GM13977 (cell line): ENCODE data around the gene VWCE.

Experiments used
- DNase-seq: peaks from one replicate; pipeline ENCODE4 v3.0.0; 2012; ENCODE audit warnings: low spot score
- in situ Hi-C: fragments of 300-500 bp; cut with MboI; formaldehyde crosslinking; loops from one replicate; pipeline ENCODE4 v1.12.0; 2022; ENCODE audit warnings: low sequenced_read_pairs, low pct_unique_long_range_greater_than_20kb, mixed read lengths, inconsistent platforms; ENCODE audit not compliant: unreplicated experiment
- TF ChIP-seq, protein P1 (sequence below): IDR thresholded peaks from 2 replicates; pipeline ENCODE4 v1.5.1; 2012; ENCODE audit warnings: mild to moderate bottlenecking, control low read depth; ENCODE audit not compliant: insufficient read depth; ENCODE audit errors: extremely low read depth, missing control alignments

The VWCE gene

GRCh38 chr11:61275191-61275590 lies 19.9 kb downstream of the VWCE start:
- DNase-seq = no peak
- TF ChIP-seq, protein P1, sequence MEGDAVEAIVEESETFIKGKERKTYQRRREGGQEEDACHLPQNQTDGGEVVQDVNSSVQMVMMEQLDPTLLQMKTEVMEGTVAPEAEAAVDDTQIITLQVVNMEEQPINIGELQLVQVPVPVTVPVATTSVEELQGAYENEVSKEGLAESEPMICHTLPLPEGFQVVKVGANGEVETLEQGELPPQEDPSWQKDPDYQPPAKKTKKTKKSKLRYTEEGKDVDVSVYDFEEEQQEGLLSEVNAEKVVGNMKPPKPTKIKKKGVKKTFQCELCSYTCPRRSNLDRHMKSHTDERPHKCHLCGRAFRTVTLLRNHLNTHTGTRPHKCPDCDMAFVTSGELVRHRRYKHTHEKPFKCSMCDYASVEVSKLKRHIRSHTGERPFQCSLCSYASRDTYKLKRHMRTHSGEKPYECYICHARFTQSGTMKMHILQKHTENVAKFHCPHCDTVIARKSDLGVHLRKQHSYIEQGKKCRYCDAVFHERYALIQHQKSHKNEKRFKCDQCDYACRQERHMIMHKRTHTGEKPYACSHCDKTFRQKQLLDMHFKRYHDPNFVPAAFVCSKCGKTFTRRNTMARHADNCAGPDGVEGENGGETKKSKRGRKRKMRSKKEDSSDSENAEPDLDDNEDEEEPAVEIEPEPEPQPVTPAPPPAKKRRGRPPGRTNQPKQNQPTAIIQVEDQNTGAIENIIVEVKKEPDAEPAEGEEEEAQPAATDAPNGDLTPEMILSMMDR = no peak
- in situ Hi-C loops = no loop called here

DNA sequence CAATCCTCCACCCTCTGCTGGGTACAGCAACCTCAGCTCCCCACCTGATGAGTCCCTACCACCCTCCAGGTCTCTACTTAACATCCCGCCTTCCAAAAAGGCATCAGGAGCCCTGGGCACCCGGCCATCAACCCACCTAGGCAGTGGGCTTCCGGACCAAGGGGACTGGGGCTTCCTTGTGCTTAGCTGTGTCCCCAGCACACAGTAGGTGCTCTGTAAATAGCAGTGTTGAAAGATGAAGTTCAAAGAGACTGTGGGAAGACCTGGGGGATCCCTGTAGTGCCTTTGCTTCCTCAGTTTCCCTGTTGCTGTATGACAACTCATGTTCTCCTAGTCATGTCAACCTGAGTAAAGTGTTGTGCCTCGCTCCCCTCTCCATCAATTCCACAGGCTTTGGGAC lies 21.0 kb downstream of the VWCE start:
- in situ Hi-C loops = no loop called here

GRCh38 chr11:61273178-61274078 lies 21.7 kb downstream of the VWCE start:
- in situ Hi-C loops = no loop called here
- TF ChIP-seq, protein P1 = no peak
- no peak for DNase-seq

More for the DNA sequence above, 21.0 kb downstream of the VWCE start:
- DNase-seq = no peak
- TF ChIP-seq, protein P1 = no peak

GRCh38 chr11:61272731-61273130 lies 22.4 kb downstream of the VWCE start:
- TF ChIP-seq, protein P1 = no peak
- DNase-seq = no peak

GRCh38 chr11:61270354-61271076 lies 24.6 kb downstream of the VWCE start:
- TF ChIP-seq, protein P1 = no peak
- in situ Hi-C loops = no loop called here
- peak; percentile 71 for DNase-seq

More at GRCh38 chr11:61272731-61273130, 22.4 kb downstream of the VWCE start:
- in situ Hi-C loops = no loop called here

GRCh38 chr11:61268588-61269250 lies 26.4 kb downstream of the VWCE start:
- in situ Hi-C loops = loop anchor here (5.0 kb wide), 1 partner anchor 71 kb away; no protein-coding TSS in a partner anchor
- TF ChIP-seq, protein P1 = no peak
- no peak for DNase-seq
